Neural progenitor cell (in vitro differentiated cells): ENCODE measurements around the gene UBE2L3.

Experiments used
- CTCF ChIP-seq: fragments of 200-600 bp; sonication (generic); IDR thresholded peaks from 2 replicates; pipeline ENCODE4 v1.5.1; 2017; ENCODE audit warnings: antibody characterized with exemption, mild to moderate bottlenecking
- EZH2 ChIP-seq: fragments of 200-600 bp; sonication (generic); IDR thresholded peaks from 2 replicates; pipeline ENCODE4 v1.6.1; 2017; ENCODE audit warnings: antibody characterized with exemption, mild to moderate bottlenecking, moderate library complexity
- EZH2phosphoT487 ChIP-seq: fragments of 200-600 bp; sonication (generic); IDR thresholded peaks from 2 replicates; pipeline ENCODE4 v1.6.1; 2017; ENCODE audit warnings: antibody characterized with exemption

- TF ChIP-seq CTCF (no peak), EZH2 (no peak), EZH2phosphoT487 (no peak)
Observed at GRCh38 chr22:21603973-21604372, 36.5 kb downstream of the UBE2L3 start.
